ENCODE data around the gene CLASP1.
"Not testable (repeated sequence)": the region's sequence is repeated elsewhere in the genome, so short reads cannot be mapped to it uniquely, and the experiment has no call there.

DNA sequence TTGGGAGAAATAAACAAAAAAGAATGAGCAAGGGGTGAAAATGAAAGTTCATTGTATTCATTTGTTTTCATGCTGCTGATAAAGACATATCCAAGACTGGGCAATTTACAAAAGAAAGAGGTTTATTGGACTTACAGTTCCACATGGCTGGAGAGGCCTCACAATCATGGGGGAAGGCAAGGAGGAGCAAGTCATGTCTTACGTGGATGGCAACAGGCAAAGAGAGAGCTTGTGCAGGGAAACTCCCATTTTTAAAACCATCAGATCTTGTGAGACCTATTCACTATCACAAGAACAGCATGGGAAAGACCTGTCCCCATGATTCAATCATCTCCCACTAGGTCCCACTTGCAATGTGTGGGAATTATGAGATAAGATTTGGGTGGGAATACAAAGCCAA, 85.5 kb downstream of the CLASP1 start:
- TF ChIP-seq, protein P1, sequence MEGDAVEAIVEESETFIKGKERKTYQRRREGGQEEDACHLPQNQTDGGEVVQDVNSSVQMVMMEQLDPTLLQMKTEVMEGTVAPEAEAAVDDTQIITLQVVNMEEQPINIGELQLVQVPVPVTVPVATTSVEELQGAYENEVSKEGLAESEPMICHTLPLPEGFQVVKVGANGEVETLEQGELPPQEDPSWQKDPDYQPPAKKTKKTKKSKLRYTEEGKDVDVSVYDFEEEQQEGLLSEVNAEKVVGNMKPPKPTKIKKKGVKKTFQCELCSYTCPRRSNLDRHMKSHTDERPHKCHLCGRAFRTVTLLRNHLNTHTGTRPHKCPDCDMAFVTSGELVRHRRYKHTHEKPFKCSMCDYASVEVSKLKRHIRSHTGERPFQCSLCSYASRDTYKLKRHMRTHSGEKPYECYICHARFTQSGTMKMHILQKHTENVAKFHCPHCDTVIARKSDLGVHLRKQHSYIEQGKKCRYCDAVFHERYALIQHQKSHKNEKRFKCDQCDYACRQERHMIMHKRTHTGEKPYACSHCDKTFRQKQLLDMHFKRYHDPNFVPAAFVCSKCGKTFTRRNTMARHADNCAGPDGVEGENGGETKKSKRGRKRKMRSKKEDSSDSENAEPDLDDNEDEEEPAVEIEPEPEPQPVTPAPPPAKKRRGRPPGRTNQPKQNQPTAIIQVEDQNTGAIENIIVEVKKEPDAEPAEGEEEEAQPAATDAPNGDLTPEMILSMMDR (IDR thresholded peaks at IDR 0.05), result not testable (repeated sequence)
- not testable (repeated sequence) for TF ChIP-seq POLR2A (IDR thresholded peaks at IDR 0.05)
